Measurements from ENCODE around the gene DMRTA2. TPM values are rescaled to one million over a fixed set of nuclear protein-coding genes. Genes with fewer than 3 reads are reported as not detected.

Gene DMRTA2
- total RNA-seq: under 0.01 TPM in 1 of 2 replicates, not detected in the other

DNA sequence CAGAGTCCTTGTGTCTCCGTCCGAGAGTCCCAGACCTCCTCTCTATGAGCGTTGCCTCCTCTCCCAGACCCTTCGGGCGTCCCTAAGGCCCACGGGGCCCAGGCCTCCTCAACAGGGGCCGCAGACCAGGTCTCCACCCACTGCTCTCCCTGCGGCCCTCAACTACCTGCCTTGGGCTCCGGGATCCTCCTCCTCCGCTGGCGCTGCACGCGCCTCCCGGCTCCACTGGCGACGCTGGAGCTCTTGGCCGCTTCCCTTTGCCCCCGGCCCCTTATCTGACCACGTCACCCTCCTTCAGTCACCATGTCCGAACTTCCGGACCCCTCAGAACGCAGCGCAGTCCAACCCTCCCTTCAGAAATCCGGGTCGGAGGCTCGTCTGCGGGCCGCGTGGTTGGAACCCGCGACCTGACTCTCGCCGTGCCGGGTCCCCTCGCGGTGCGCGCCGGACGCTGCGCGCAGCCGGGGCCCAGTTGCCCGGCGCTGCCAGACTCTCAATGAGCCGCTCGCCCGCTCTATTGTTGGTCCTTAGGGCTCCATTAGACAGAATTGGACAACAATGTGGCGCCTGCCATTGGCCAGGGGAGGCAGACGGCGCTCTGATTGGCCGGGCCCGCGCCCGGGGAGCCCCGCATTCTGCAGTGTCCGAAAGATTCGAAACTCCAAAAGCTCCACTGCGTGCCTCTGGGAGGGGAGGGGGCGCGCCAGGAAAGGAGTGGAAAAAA lies at the start of gene DMRTA2:
TSS of gene DMRTA2 (minus strand) at position 498 of the 724 bp plus-strand sequence. CDS start 1,907 bp downstream, outside the sequence.

Data from regular cardiac myocyte (primary cell).